ENCODE data around the gene SMIM5. TPM values are rescaled to one million over a fixed set of nuclear protein-coding genes. Genes with fewer than 3 reads are reported as not detected.
"Not testable (repeated sequence)": the region's sequence is repeated elsewhere in the genome, so short reads cannot be mapped to it uniquely, and the experiment has no call there.

Gene SMIM5
- total RNA-seq, 6 experiments from 2014 or later = 0.09 TPM; not detected in 5

- Mint-ChIP-seq H3K27ac (no peak overlapping the region), H3K4me3 (no peak overlapping the region), H3K36me3 (ENCODE audit: low read depth) (no peaks in the 10 kb centered on the region), H3K4me1 (ENCODE audit: low read depth) (peaks cover 16% of the 10 kb centered on the region), H3K27me3 (ENCODE audit: insufficient read depth) (peaks cover 5% of the 10 kb centered on the region), H3K9me3 (no peaks in the 10 kb centered on the region)
- no peak for DNase-seq
- TF ChIP-seq CTCF (IDR thresholded peaks at IDR 0.05) = no peak
Measured at GRCh38 chr17:75637551-75637950, 4.3 kb downstream of the SMIM5 start.

- not testable (repeated sequence) for H3K4me3 Mint-ChIP-seq; H3K9me3 Mint-ChIP-seq; DNase-seq; H3K36me3 Mint-ChIP-seq (ENCODE audit: low read depth); H3K27ac Mint-ChIP-seq; H3K27me3 Mint-ChIP-seq (ENCODE audit: insufficient read depth)
- peaks cover 12% of the 10 kb centered on the region for H3K4me1 Mint-ChIP-seq (ENCODE audit: low read depth)
Measured at GRCh38 chr17:75638039-75638438, 4.8 kb downstream of the SMIM5 start.

GRCh38 chr17:75638893-75639292 is 5.7 kb downstream of the SMIM5 start:
- TF ChIP-seq CTCF (IDR thresholded peaks at IDR 0.05) = no peak
- Mint-ChIP-seq H3K4me3 (no peak overlapping the region), H3K27ac (no peak overlapping the region), H3K27me3 (ENCODE audit: insufficient read depth) (peaks cover 3% of the 10 kb centered on the region), H3K4me1 (ENCODE audit: low read depth) (peaks cover 3% of the 10 kb centered on the region), H3K9me3 (no peaks in the 10 kb centered on the region), H3K36me3 (ENCODE audit: low read depth) (no peaks in the 10 kb centered on the region)
- no peak for DNase-seq

GRCh38 chr17:75639327-75639726 is 6.1 kb downstream of the SMIM5 start:
- Mint-ChIP-seq H3K9me3 (no peaks in the 10 kb centered on the region), H3K27me3 (ENCODE audit: insufficient read depth) (peaks cover 2% of the 10 kb centered on the region; the same call in 1 of the 2 replicates), H3K27ac (no peak overlapping the region), H3K36me3 (ENCODE audit: low read depth) (no peaks in the 10 kb centered on the region), H3K4me3 (no peak overlapping the region), H3K4me1 (ENCODE audit: low read depth) (no peaks in the 10 kb centered on the region)
- TF ChIP-seq CTCF (IDR thresholded peaks at IDR 0.05) = no peak
- DNase-seq = no peak

- no peak for DNase-seq
- TF ChIP-seq CTCF (IDR thresholded peaks at IDR 0.05) = peak; percentile 31; the same call in 1 of the 2 replicates
- Mint-ChIP-seq H3K4me1 (ENCODE audit: low read depth) (no peaks in the 10 kb centered on the region), H3K9me3 (no peaks in the 10 kb centered on the region), H3K27me3 (ENCODE audit: insufficient read depth) (peaks cover 2% of the 10 kb centered on the region; the same call in 1 of the 2 replicates), H3K27ac (no peak overlapping the region), H3K4me3 (no peak overlapping the region), H3K36me3 (ENCODE audit: low read depth) (no peaks in the 10 kb centered on the region)
Measured at GRCh38 chr17:75639771-75640555, 6.7 kb downstream of the SMIM5 start.

- Mint-ChIP-seq H3K4me3 (no peak overlapping the region), H3K27me3 (ENCODE audit: insufficient read depth) (peaks cover 2% of the 10 kb centered on the region; the same call in 1 of the 2 replicates), H3K36me3 (ENCODE audit: low read depth) (no peaks in the 10 kb centered on the region), H3K27ac (no peak overlapping the region), H3K4me1 (ENCODE audit: low read depth) (no peaks in the 10 kb centered on the region), H3K9me3 (no peaks in the 10 kb centered on the region)
- no peak for TF ChIP-seq CTCF (IDR thresholded peaks at IDR 0.05)
- DNase-seq = no peak
Measured at GRCh38 chr17:75640556-75641119, 7.4 kb downstream of the SMIM5 start.
